ENCODE measurements around the gene HKDC1.

The HKDC1 gene

DNA sequence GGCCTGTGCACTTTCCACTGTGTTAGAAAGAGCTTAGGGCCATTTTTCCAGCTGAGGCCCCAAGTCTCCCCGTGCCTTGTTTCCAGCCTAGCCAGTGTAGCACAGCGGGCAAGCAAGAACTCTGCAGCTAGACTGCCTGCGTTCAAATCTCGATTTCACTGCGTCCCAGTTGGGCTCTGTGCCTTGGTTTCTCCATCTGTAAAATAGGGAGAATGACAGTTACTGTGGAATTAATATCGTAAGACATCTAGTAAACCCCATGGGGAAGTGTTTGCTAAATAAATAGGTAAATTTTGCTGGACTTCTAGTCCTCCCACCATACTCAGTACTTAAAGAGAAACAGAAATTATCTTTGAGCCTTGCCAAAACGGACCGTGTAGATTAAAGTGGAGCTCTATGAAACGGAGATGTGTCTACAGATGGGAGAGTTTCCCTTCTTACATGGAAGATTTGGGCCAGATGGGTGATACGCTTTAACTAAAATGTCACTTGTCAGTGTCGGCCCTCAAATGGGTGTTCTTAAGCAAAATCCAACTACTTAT is 3.5 kb upstream of the HKDC1 start:
- DNase-seq, result no peak

DNA sequence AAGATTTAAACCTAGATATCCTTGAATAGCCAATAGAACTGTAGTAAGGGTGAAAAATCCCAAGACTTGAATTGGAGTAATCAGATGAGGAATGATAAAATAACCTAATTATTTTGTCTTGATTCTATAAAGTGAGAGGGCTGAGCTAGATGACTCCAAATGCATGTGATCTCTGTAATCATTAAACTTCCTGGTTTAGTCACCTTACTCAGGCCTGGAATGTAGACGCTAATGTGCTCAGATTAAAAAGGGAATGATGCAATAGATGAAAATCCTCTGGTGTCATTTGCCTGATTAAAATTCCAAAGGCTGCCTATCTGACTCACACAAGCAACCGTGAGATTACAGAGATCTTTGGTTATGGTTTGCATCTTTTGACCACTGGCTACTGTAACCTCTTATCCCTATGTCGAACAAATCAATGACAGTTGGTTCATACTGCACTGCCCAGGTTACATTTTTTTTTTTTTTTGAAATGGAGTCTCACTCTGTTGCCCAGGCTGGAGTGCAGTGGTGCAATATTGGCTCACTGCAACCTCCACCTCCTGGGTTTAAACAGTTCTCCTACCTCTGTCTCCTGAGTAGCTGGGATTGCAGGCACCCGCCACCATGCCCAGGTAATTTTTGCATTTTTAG is 2.9 kb upstream of the HKDC1 start:
- no peak for DNase-seq

DNA sequence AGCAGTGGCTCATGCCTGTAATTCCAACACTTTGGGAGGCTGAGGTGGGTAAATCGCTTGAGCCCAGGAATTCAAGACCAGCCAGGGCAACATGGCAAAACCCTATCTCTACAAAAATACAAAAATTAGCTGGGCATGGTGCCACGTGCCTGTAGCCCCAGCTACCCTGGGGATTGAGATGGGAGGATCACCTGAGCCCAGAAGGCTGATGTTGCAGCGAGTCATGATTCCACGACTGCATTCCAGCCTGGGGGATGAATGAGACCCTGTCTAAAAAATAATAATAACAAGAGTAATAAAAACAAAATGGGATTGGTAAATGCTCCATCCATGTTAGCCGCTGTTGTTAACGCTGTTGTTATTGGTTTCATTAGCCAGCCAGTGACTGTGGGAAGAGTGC is 1.3 kb upstream of the HKDC1 start:
- DNase-seq, result no peak

DNA sequence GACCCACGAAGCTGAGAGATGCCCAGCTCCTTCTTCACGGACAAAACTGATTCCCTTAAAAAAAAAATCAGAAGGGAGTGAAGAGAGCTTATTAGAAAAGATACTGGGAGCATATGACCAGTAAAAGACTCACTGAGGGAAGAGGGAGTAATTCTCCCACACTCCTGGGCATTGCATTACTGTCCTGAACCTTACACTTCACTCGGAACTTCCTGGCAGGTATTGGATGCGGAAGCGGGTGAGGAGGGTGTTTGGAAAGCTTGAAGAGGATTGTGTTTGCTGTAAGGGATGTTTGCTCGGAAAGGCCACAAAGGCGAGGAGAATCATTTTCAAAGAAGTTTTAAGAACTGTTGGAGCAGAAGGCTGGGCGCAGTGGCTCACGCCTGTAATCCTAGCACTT is 375 bp downstream of the HKDC1 start:
- DNase-seq, result no peak

DNA sequence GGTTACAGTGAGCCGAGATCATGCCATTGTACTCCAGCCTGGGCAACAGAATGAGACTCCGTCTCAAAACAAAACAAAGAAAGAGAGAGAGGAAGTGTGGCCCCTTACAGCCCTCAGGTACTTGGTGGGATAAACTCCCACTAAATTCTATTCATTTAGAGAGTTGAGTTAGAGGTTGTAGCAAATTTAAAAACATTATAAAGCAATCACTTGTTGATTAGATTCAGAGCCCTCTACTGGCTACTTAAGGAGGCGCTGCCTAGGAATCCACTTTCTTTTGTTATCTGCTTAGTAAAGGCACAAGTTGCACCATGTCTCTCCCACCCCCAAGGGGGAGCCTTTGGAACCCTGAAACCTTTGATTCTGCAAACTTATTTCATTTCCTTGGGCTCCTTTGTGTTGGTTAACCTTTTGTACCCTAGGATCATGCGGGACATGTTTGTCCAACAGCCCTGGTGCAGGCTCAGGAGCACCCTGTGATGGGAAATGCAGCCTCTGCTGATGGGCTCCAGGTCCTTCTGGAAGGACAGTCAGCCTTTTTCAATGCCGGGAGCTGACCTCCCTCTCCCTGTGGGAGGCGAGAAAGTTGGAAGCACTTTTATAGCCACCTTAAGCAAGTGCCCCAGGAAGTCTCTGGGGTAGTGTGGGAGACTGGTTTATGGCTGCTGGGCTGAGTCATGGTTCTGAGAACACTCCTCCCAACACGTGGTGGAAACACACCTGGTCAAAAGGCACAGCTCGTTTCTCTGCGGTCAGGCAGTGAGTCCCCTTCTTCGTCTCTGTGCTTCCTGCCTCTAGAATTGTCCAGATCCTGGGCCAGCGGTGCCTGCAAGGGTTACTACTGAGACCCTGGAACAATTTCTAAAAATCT is 2.3 kb downstream of the HKDC1 start:
- peak; percentile 5 for DNase-seq

DNA sequence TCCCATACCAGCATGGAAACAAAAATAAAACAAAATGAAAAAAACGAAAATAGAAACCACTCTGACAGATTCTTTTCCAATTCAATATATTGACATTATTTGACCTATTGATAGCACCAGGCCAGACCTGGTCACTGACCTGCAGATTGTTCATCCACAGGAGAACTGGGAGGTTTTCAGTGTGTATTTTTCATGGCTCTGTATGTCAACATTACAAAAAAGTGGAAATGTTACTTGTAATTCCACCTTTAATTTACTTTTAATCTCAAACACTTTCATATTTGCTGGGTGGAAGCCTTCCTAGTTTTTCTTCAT is 2.9 kb downstream of the HKDC1 start:
- no peak for DNase-seq

DNA sequence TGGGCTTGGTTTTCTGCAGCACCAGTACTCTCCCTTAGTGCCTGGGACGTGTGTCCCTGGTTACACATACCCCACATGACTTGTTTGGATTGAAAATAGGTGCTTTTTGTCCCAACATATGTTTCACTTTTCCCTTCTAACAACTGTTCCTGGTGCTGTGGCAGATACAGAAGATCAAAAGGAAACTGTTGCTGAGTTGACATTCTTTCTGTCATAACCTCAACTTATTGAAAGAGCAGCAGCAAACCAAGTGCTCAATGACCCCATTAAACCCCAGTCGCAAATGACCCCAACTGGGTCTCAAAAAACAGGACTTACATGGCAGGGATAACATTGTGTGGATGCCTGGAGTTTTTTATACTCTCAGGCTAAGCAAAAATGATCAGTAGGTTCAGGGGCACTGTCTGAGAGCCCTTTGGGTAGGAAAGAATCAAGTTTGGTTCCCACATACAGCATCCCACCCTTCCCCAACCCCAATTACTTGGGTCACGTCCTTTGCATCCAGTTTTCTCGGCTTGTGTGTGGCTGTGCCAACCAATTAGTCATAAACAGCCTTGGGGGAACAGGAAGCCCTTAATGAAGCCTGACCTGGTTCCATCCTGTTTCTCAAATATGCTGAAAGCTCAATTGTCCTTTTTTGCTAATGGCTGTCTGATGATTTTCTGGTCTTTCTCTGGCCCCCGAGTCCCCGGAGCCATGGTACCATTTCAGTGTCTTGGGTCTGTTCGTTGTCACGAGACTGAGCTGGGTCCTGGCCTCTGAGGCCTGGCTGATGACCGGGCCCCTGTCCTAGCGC is 4.9 kb downstream of the HKDC1 start:
- no peak for DNase-seq

DNA sequence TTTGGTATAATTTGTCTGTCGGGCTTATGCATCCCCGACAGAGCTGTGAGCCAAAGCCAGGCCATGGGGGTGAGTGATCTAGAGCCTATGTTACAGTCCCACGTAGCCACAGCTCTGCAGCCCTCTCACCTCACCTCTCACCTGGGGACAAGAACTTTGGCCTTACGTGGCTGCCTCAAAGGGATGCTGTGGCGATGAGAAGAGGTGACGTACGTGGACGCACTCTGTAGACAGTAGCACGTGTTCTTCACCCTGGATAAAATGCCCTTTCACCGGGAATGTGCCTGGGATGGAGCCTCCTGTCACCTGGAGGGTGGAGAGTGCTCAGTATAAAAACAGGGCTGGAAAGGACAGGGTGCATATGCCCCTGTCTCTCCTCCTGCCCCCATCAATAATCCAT is 5.5 kb downstream of the HKDC1 start:
- DNase-seq, result no peak

DNA sequence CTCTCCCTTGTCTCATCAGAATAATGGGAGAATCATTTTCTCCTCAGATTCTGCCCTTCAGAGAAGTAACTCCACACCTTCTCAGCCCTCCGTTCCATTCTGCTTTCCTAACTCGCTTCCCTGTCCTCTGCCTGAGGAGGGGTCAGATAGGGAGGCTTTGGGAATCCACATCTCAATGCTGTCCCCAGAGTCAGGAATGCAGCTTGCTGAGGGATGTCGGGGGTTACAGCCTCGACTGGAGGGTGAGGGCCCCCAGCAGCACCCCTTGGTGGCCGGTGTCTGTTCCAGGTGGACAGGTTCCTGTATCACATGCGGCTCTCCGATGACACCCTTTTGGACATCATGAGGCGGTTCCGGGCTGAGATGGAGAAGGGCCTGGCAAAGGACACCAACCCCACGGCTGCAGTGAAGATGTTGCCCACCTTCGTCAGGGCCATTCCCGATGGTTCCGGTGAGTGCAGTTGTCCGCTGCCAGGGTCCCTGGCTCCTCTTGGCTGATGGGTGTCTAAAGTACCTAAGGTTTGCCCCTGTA is 6.9 kb downstream of the HKDC1 start:
- DNase-seq, result no peak

DNA sequence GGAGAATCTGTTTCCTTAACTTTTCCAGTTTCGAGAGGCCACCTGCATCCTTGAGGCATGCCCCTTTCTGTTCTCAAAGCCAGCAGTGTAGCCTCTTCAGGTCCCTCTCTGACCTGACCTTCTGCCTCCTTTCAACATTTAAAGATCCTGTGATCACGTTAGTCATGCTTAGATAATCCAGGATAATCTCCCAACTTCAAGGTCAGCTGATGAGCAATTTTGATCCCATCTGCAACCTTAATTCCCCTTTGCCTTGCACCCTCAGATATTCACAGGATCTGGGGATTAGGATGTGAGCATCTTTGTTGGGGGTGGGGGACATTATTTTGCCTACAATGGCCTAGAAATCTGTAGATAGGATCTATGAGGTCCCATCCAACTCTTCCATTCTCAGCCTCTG is 8.0 kb downstream of the HKDC1 start:
- no peak for DNase-seq

DNA sequence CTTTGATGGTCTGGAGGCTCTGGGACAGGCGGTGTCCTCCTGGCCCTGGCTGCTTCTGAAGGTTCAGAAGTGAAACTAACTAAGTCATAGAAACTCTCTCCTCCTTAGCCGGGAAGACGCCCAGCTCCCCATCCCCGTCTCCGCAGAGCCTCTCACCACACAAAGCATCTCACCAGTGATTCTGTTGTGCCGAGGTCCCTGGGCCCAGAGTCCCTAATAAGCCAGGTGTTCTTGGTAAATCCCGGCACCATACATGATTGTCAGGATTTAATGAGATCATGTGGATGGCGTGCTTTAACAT is 9.4 kb downstream of the HKDC1 start:
- no peak for DNase-seq

DNA sequence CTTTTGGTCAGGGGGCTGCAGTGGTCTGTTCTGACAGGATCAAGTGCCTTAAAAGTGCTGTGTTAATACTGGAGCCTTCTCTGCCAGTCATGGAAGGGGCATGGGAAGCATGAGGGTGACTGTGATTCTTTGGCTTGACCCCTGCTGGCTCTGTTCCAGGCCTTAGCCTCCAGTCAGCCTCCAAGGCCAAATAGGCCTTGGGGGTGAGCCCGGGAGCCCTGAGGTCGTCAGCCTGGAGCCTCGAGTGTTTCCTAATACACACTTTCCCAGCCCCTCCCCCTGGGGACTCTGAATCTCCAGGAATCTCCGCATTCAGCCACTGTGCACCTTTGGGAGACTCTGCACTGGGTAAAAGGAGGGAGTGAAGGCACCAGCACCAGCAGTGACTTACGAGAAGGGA is 10.0 kb downstream of the HKDC1 start:
- DNase-seq, result no peak

DNA sequence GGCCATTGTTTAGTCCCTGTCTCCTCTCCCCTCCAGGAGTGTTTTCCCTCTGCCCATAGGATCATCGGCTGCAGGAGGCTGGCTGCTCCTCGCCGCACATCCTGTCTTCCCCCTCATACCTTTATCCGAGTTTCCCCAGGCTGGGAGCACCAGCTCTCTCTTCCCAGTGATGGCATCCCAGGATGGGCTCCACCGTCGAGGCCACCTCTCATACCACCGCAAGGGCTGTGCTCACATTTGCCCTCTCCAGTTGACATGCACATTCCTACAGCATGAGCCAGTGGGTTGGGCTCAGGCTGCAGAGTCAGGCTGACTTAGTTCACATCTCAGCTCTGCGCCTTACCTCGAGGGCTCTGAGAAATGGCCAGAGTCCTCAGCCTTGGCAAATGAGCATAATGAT is 12.1 kb downstream of the HKDC1 start:
- no peak for DNase-seq

DNA sequence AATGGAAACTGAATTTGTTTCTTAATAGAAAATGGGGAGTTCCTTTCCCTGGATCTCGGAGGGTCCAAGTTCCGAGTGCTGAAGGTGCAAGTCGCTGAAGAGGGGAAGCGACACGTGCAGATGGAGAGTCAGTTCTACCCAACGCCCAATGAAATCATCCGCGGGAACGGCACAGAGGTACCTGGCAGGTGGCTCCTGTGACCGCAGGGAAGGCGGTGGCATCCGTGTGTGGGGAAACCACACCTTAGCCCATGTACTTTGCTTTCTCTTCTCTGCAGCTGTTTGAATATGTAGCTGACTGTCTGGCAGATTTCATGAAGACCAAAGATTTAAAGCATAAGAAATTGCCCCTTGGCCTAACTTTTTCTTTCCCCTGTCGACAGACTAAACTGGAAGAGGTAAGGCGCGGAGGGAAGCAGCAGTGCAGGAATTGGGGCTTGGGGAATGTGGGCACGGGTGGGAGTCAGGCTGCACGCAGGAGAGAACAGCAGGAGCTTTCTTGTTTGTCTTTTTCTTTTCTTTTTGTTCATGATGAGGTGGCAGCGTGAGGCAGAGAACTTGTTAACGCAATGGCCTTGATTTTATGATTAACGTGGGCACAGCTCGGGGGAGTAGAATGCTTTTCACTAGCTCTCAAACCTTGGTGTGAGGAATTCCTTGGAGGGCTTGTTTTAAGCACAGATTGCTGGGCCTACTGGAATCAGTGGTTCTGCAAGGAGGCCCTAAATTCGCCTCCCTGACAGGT is 12.8 kb downstream of the HKDC1 start:
- DNase-seq, result no peak

DNA sequence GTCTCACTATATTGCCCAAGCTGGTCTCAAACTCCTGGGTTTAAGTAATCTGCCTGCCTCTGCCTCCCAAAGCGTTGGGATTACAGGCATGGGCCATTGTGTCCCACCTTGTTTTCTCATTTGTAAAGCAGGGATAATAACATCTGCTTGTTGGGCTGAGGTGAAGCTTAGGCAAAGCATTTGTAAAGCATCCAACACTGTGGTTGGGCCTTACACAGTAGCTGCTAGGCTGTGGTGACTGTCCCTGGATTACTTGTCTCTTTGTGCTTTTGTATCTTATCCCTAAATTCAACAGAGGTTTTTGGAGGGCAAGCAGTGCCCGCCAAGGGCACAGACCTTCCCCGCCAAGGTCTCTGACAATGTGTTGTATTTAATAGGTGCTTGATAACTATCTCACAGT is 14.3 kb downstream of the HKDC1 start:
- DNase-seq, result no peak

DNA sequence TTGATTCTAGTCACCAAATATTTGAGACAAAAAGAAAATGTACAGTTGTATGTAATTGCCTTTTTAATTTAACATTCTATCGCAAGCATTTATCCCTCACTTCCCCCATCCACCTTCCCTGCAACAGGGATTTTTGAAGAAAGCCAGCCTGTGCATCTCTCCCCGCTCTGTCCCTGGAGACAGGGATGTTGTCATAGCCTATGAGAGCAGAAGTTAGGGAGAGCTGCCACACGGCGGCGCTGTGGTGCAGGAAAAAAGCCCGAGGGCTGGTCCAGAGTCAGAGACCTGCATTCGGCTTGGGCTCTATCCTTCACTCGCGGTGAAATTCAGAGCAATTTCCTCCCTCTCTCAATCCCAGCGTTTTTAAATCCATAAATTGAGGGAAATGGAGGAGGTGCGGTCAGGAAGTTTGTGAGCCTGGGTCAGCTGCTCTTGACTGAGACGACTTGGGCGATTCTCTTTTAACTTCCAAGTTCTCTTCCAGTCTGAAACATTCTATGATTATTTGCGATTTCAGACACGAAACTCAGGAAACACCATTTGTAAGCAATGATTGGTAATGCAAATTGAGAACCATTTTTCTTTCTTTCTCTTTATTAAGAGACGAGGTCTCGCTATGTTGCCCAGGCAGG is 17.5 kb downstream of the HKDC1 start:
- DNase-seq, result peak; percentile 52

DNA sequence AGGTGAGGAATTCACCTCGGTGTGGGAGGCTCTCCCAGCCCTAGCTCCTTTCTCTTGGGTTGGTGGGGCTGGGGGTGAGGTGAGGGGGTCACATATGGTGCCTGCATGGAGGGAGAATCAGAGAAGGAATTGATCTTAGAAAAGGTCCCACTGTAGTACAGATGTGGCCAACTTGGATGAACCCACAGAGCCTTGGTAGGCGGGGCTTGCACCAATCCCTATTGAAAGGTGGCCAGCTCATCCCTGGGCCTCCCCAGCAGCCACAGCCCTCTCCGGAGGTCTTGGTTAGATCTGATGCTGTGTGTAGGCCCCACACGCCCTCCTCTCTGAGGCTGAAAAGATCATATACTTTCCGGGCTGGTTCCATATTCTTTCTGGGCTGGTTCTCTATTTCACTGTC is 19.0 kb downstream of the HKDC1 start:
- no peak for DNase-seq

DNA sequence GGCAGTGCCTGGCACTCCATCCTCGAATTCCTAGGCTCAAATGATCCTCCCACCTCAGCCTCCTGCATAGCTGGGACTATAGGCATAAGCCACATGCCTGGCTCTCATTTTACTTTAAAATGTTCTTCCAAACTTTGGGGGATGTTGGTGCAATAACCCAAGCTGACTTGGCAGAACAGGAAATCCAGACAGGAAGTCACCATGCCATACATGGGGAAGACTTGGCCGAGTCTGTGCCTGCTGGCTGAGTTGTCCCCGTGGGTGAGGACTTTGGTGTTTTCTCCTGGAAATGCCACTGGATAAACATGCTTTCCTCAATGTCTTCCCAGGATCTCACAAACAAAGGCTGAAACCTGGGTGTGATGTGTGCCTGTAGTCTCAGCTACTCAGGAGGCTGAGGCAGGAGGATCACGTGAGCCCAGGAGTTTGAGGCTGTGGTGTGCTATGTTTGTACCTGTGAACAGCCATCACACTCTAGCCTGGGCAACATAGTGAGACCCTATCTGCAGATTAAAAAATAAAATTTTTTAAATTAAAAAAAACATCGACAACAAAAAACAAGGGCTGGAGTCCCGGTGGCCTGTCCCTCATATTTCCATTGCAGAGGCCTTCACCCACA is 19.8 kb downstream of the HKDC1 start:
- DNase-seq, result no peak

DNA sequence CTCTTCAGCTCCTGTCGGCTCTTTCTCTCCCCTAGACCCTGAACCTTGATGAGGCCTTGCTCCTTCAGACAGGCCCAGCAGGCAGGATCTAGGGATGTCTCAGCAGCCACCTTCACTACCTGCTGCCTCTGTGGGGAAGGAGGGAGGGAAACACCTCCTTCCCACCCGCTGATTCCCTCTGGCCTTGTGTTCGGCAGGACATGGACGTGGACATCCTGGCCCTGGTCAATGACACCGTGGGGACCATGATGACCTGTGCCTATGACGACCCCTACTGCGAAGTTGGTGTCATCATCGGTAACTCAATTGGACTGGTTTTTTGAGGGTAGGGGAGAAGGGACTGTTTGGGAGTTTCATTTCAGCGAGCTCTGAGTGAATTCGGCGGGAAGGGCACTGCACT is 20.3 kb downstream of the HKDC1 start:
- no peak for DNase-seq

DNA sequence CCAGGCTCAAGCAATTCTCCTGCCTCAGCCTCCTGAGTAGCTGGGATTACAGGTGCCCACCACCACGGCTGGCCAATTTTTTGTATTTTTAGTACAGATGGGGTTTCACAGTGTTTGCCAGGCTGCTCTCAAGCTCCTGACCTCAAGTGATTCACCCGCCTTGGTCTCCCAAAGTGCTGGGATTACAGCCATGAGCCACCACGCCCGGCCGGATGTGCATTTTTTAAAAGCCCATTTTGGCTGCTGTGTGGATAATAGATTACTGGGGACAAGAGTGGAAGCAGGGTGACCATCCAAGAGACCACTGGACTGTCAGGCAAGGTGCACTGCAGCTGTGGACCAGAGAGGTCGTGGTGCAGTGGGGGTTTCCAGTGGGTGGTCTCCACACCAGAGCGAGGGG is 21.4 kb downstream of the HKDC1 start:
- DNase-seq, result no peak

DNA sequence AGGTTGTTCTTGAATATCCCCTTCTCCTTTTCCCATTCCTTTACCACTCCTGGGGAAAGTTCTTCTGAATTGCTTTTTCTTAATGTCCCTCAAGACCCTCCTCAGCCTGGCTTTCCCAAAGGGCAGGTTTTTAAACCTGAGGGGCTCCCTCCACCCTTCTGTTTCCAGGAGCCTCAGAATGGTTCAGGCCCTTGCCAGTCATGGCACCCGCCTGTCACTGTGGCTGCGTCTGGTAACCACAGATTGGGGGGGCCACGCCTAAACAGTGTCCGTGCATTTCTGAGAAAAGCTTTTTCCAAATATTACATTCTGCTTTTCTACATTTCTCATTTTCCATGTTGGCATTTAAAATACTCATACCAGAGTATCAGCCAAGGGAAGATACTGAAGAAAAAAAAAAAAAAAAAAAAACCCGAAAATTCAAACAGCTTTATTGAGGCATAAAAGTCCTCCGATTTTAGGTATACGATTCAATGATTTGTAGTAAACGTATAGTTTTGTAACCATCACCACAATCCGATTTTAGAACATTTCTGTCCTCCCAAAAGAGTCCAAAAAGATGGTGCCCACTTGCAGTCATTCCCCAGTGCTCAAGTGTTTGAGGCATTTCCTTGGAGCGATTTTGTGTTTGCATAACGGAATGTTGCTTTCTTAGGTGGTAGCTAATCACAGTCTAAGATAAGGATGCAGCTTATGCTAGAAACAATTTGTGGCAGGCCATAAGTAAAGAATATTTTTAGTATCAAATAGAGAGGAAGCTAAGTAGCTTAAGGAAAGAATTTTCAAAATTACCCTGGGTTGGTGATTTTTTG is 22.1 kb downstream of the HKDC1 start:
- DNase-seq, result no peak
